Right atrium auricular region (tissue), 2 donors: Measurements from ENCODE around the gene DUS4L. TPM values are rescaled to one million over a fixed set of nuclear protein-coding genes. Genes with fewer than 3 reads are reported as not detected.

Experiments used
- DNase-seq: peaks from one replicate; pipeline ENCODE4 v3.0.0-alpha.2; 2019; ENCODE audit warnings: low spot score
- H3K27ac ChIP-seq, 2 donors: fragments of 200-600 bp; sonication (generic); 1 replicate in 1 of 2; 2 replicates in 1 of 2; pipeline ENCODE4 v1.5.1; 2016 to 2019
- H3K27me3 ChIP-seq, 2 donors: fragments of 200-600 bp; sonication (generic); one replicate each; pipeline versions ENCODE4 v1.5.1 to v1.6.0; 2017 to 2019
- H3K36me3 ChIP-seq: fragments of 200-600 bp; sonication (generic); one replicate; pipeline ENCODE4 v1.5.1; 2016
- H3K4me1 ChIP-seq, 2 donors: fragments of 200-600 bp; sonication (generic); one replicate each; pipeline versions ENCODE4 v1.5.1 to v1.6.0; 2017 to 2019
- H3K4me3 ChIP-seq, 2 donors: fragments of 200-600 bp; sonication (generic); 1 replicate in 1 of 2; 2 replicates in 1 of 2; pipeline ENCODE4 v1.5.1; 2017 to 2019; ENCODE audit warnings: mild to moderate bottlenecking in 1 of 2, moderate library complexity in 1 of 2
- H3K9me3 ChIP-seq, 2 donors: fragments of 200-600 bp; sonication (generic); one replicate each; pipeline ENCODE4 v1.5.1; 2019
- total RNA-seq, 2 donors: library from RNA; depleted of rRNA; stranded (reverse); fragments of >200 nt; gene quantifications; one replicate each; pipeline ENCODE4 v1.1.0, GENCODE V29; 2016
- TF ChIP-seq, protein P1 (sequence below), 2 donors: fragments of 200-600 bp; sonication (generic); IDR thresholded peaks; one replicate each; pipeline ENCODE4 v1.5.1; 2019; ENCODE audit warnings: antibody characterized with exemption in 2 of 2

DUS4L gene, protein sequence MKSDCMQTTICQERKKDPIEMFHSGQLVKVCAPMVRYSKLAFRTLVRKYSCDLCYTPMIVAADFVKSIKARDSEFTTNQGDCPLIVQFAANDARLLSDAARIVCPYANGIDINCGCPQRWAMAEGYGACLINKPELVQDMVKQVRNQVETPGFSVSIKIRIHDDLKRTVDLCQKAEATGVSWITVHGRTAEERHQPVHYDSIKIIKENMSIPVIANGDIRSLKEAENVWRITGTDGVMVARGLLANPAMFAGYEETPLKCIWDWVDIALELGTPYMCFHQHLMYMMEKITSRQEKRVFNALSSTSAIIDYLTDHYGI
- total RNA-seq = 1 to 10 TPM; 5.0 to 7.2 TPM

DNA sequence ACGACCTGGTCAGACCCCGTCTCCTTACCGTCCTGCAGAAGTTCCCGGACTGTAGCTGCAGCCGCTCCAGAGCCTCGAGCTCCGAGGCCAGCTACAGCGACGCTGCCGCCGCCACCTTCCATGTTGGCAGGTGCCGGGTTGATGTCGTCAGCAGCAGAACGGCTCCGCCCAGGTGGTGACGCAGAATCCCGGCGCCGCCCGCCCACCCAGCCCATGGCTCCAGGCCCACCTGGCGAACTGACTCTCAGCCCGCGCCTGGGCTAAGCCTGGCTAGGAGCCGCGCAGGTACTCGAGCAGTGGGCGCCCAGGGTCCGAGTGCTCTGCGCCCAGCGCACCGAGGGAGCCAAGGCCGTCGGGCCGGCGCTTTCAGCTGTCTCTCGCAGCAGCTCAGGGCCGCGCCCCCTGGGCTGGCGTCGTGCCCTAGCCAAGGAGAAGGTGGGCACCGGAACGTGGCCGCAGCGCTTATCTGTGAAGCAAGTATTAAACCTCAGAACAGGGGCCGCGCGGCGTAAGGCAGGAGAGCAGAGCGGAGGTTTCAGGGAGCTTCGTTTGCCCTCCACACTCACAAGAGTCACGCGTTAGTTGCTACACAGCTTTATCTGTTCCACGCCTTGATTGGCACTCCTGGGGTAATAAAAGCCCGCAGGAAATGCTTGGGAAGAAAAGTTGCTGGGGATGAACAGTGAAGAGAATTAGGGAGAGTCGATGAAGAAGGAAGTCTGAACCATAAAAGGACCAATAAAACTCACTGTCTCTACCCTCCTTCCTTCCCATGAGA lies at the start of gene DUS4L, which contains the start of gene COG5:
DUS4L (plus strand) TSS at position 197 of the 778 bp plus-strand sequence. CDS start 3,100 bp downstream, outside the sequence.
COG5 (minus strand) TSS at position 146 of the 778 bp plus-strand sequence; CDS start at position 122, 24 bp downstream.
- H3K9me3 ChIP-seq = no peaks in the 10 kb centered on the region
- H3K4me3 ChIP-seq = peak within 1 kb of the TSS; percentile 92 to 94
- TF ChIP-seq, protein P1, sequence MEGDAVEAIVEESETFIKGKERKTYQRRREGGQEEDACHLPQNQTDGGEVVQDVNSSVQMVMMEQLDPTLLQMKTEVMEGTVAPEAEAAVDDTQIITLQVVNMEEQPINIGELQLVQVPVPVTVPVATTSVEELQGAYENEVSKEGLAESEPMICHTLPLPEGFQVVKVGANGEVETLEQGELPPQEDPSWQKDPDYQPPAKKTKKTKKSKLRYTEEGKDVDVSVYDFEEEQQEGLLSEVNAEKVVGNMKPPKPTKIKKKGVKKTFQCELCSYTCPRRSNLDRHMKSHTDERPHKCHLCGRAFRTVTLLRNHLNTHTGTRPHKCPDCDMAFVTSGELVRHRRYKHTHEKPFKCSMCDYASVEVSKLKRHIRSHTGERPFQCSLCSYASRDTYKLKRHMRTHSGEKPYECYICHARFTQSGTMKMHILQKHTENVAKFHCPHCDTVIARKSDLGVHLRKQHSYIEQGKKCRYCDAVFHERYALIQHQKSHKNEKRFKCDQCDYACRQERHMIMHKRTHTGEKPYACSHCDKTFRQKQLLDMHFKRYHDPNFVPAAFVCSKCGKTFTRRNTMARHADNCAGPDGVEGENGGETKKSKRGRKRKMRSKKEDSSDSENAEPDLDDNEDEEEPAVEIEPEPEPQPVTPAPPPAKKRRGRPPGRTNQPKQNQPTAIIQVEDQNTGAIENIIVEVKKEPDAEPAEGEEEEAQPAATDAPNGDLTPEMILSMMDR (IDR thresholded peaks at IDR 0.05) = no peak
- peak; percentile 77 for DNase-seq
- H3K27me3 ChIP-seq = no peaks in the 10 kb centered on the region
- peak within 1 kb of the TSS; percentile 96 to 99 for H3K27ac ChIP-seq
- peaks cover 0 to 42% of the 10 kb centered on the region in 2 donors for H3K4me1 ChIP-seq
- H3K36me3 ChIP-seq = no peaks in the 10 kb centered on the region

DNA sequence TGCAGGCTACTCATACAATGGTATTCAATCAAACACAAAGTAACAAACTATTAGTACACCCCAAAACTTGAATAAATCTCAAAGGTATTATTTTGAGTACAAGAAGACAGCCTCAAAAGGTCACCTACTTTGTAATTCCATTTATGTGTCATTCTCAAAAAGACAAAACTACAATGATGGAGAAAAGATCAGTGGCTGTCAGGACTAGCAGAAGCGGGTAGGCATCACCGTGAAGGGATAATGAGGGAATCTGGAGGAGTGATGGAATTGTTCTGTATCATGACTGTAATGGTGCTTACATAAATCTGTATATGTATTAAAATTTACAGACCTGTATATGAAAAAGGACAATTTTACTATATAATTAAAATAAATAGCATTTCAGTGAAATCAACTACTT lies 37.1 kb upstream of the DUS4L start:
- Histone ChIP-seq H3K4me1 (no peaks in the 10 kb centered on the region), H3K27ac (no peak overlapping the region), H3K4me3 (no peak overlapping the region), H3K9me3 (no peaks in the 10 kb centered on the region), H3K27me3 (no peaks in the 10 kb centered on the region), H3K36me3 (peaks cover 15% of the 10 kb centered on the region)
- TF ChIP-seq, protein P1 (IDR thresholded peaks at IDR 0.05) = no peak
- no peak for DNase-seq

DNA sequence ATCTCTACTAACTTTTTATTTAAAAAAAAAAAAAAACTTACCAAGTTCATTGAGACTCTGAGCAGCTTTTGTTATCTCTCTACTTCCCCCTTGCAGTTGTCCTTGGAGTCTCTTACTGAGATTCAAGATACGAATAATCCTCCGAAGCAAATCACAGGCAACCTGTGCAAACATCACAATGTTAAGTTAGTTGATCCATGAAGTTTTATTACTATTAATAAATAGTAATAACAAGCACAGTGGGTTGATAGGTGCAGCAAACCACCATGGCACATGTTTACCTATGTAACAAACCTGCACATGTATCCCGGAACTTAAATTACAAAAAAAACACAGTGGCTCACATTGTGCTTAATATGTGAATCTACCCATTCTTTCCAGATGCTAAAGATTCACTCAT lies 36.6 kb upstream of the DUS4L start:
- no peak overlapping the region for H3K4me3 ChIP-seq
- no peak overlapping the region for H3K27ac ChIP-seq
- no peaks in the 10 kb centered on the region for H3K27me3 ChIP-seq
- peaks cover 15% of the 10 kb centered on the region for H3K36me3 ChIP-seq
- H3K4me1 ChIP-seq = no peaks in the 10 kb centered on the region
- H3K9me3 ChIP-seq = no peaks in the 10 kb centered on the region
- DNase-seq = no peak
- TF ChIP-seq, protein P1 (IDR thresholded peaks at IDR 0.05) = no peak

DNA sequence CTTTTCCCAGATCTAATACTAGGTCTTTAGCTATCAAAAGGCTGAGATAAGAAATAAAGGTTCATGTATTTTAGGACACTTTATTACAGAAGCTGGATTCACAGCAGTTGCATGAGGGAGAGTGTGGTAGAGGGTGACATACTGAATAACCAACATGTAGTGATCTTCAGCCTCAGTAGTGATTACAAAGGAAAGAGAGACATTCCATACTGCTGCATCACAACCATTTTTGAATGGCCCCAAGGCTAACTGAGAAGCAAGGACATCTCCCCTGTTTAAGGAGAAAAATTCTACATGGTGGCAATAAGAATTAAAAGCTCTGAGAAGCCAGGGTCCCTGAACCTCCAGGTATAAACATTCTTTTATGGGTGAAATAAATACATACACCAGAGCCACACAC lies 35.3 kb upstream of the DUS4L start:
- TF ChIP-seq, protein P1 (IDR thresholded peaks at IDR 0.05) = no peak

DNA sequence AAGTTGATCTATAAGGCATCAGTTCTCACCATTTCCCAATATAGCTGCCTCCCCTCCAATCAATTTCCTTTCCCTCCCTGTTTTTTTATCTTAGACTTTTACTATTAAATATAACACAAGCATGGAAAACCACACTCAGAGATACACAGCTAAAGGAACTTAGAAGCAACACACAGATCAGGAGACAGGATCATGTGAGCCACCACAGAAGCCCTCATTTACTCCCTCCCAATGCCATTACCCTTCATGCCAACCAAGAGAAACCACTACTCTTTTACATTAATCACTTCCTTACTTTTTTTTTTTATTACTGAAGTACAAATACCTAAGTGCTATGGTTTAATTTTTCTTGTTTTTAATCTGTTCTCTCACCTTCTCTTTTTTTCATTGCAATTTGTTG lies 33.0 kb upstream of the DUS4L start:
- Histone ChIP-seq H3K27me3 (no peaks in the 10 kb centered on the region), H3K9me3 (no peaks in the 10 kb centered on the region), H3K27ac (no peak overlapping the region), H3K4me3 (no peak overlapping the region), H3K4me1 (no peaks in the 10 kb centered on the region), H3K36me3 (peaks cover 8% of the 10 kb centered on the region)
- TF ChIP-seq, protein P1 (IDR thresholded peaks at IDR 0.05) = no peak
- no peak for DNase-seq

More for the DNA sequence above, 35.3 kb upstream of the DUS4L start:
- Histone ChIP-seq H3K4me1 (no peaks in the 10 kb centered on the region), H3K27ac (no peak overlapping the region), H3K36me3 (peaks cover 12% of the 10 kb centered on the region), H3K27me3 (no peaks in the 10 kb centered on the region), H3K9me3 (no peaks in the 10 kb centered on the region), H3K4me3 (no peak overlapping the region)
- DNase-seq = no peak
